Measurements from ENCODE around the gene EARS2. TPM values are rescaled to one million over a fixed set of nuclear protein-coding genes. Genes with fewer than 3 reads are reported as not detected.

Gene EARS2
- total RNA-seq, 4 donors from 2014 or later, result 30.9 to 54.4 (median 50.7) TPM

GRCh38 chr16:23496821-23497542, 60.2 kb downstream of the EARS2 start:
- peak; percentile 72 to 78 for DNase-seq
- no peaks in the 10 kb centered on the region for H3K27me3 ChIP-seq
- TF ChIP-seq CTCF (IDR thresholded peaks at IDR 0.05) (no peak), POLR2A (IDR thresholded peaks at IDR 0.05) (peak in 1 of 2 donors; percentile 32)
- no peak overlapping the region for H3K4me3 ChIP-seq (replicated peaks in 1 of 3)
- H3K9me3 ChIP-seq, result no peaks in the 10 kb centered on the region
- H3K36me3 ChIP-seq, result peaks cover 11 to 18% of the 10 kb centered on the region in 2 donors
- intact Hi-C loops (cut with DNase I), result no loop called here
- peaks cover 73 to 92% of the 10 kb centered on the region in 2 donors for H3K4me1 ChIP-seq
- 27% methylated on average over 12 of the region's 12 CpGs for WGBS, 2 donors
- peak overlapping the region; percentile 89 to 96 (median 90) for H3K27ac ChIP-seq

DNA sequence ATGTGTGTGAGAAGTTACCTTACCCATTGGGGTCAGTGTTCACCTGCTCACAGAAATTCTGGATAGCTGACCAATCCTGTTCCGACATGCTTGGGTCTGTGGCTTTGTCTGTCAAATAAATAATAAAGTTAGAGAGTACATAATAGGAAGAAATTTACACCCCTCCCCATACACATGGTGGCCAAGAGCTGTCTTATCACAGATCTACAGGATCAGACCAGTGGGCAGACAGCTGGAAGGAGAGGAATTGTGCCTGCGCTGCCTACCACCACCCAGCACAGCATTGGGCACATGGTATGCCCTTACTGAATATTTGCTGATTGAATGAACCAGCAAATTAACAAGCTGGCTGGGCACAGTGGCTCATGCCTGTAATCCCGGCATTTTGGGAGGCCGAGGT, 61.5 kb downstream of the EARS2 start:
- Histone ChIP-seq H3K27me3 (no peaks in the 10 kb centered on the region), H3K4me1 (peaks cover 66 to 92% of the 10 kb centered on the region in 2 donors), H3K9me3 (no peaks in the 10 kb centered on the region), H3K27ac (peak overlapping the region; percentile 86 to 90 (median 89)), H3K4me3 (replicated peaks in 1 of 3) (no peak overlapping the region), H3K36me3 (peaks cover 11 to 18% of the 10 kb centered on the region in 2 donors)
- intact Hi-C loops (cut with DNase I), result no loop called here
- DNase-seq, result no peak
- TF ChIP-seq CTCF (IDR thresholded peaks at IDR 0.05) (no peak), POLR2A (IDR thresholded peaks at IDR 0.05) (no peak)
- 92 to 94% methylated on average over 4 of the region's 4 CpGs for WGBS, 2 donors

GRCh38 chr16:23494188-23494587, 63.0 kb downstream of the EARS2 start:
- H3K9me3 ChIP-seq, result no peaks in the 10 kb centered on the region
- H3K27me3 ChIP-seq, result no peaks in the 10 kb centered on the region
- no peak overlapping the region for H3K4me3 ChIP-seq (replicated peaks in 1 of 3)
- intact Hi-C loops (cut with DNase I), result no loop called here
- H3K27ac ChIP-seq, result peak overlapping the region; percentile 90 to 92 (median 91)
- TF ChIP-seq CTCF (IDR thresholded peaks at IDR 0.05), result no peak
- TF ChIP-seq POLR2A (IDR thresholded peaks at IDR 0.05), result no peak
- WGBS, 2 donors, result 59 to 60% methylated on average over 11 of the region's 11 CpGs
- H3K36me3 ChIP-seq, result peaks cover 23 to 25% of the 10 kb centered on the region in 2 donors
- H3K4me1 ChIP-seq, result peaks cover 55 to 82% of the 10 kb centered on the region in 2 donors
- DNase-seq, result peak; percentile 70 to 74

GRCh38 chr16:23491490-23492391, 65.4 kb downstream of the EARS2 start:
- intact Hi-C loops (cut with DNase I), result no loop called here
- H3K9me3 ChIP-seq, result no peaks in the 10 kb centered on the region
- H3K4me3 ChIP-seq (replicated peaks in 1 of 3), result no peak overlapping the region
- DNase-seq, result peak; percentile 90 to 92
- TF ChIP-seq CTCF (IDR thresholded peaks at IDR 0.05), result peak in 1 of 6 experiments; percentile 2
- TF ChIP-seq POLR2A (IDR thresholded peaks at IDR 0.05), result peak in 1 of 2 donors; percentile 20
- no peaks in the 10 kb centered on the region for H3K27me3 ChIP-seq
- peak overlapping the region; percentile 90 to 92 (median 91) for H3K27ac ChIP-seq
- WGBS, 2 donors, result 38 to 52% methylated on average over 14 of the region's 14 CpGs
- peaks cover 42% of the 10 kb centered on the region in 2 donors for H3K36me3 ChIP-seq
- peaks cover 44 to 73% of the 10 kb centered on the region in 2 donors for H3K4me1 ChIP-seq
